GM20000 (cell line): Measurements from ENCODE around the gene KAT2A.
"Not testable (repeated sequence)": the region's sequence is repeated elsewhere in the genome, so short reads cannot be mapped to it uniquely, and the experiment has no call there.

Source experiments
- DNase-seq: peaks from one replicate; pipeline ENCODE4 v3.0.0; 2012; ENCODE audit warnings: low spot score
- TF ChIP-seq, protein P1 (sequence below): IDR thresholded peaks from 2 replicates; pipeline ENCODE4 v1.5.1; 2012; ENCODE audit warnings: mild to moderate bottlenecking, control low read depth; ENCODE audit errors: extremely low read depth, missing control alignments

Gene KAT2A

DNA sequence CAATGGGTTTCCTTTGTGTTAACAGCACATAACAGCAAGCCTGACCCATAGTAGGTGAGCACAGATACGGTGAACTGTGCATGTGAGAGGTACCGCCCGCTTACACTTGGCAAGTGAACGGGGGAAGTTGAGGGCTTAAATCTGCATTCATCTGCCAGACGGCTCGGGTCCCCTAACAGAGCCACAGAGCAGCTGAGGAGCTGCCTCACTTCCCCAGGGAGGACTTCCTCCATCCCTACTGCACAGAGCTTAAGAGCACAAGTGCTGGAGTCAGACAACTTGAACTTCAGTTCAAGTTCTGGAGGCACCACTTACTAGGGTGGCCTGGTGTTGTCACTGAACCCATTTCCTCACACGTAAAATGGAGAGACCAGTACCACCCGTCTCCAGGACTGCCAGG is 20.2 kb upstream of the KAT2A start:
- TF ChIP-seq, protein P1, sequence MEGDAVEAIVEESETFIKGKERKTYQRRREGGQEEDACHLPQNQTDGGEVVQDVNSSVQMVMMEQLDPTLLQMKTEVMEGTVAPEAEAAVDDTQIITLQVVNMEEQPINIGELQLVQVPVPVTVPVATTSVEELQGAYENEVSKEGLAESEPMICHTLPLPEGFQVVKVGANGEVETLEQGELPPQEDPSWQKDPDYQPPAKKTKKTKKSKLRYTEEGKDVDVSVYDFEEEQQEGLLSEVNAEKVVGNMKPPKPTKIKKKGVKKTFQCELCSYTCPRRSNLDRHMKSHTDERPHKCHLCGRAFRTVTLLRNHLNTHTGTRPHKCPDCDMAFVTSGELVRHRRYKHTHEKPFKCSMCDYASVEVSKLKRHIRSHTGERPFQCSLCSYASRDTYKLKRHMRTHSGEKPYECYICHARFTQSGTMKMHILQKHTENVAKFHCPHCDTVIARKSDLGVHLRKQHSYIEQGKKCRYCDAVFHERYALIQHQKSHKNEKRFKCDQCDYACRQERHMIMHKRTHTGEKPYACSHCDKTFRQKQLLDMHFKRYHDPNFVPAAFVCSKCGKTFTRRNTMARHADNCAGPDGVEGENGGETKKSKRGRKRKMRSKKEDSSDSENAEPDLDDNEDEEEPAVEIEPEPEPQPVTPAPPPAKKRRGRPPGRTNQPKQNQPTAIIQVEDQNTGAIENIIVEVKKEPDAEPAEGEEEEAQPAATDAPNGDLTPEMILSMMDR = no peak
- no peak for DNase-seq

DNA sequence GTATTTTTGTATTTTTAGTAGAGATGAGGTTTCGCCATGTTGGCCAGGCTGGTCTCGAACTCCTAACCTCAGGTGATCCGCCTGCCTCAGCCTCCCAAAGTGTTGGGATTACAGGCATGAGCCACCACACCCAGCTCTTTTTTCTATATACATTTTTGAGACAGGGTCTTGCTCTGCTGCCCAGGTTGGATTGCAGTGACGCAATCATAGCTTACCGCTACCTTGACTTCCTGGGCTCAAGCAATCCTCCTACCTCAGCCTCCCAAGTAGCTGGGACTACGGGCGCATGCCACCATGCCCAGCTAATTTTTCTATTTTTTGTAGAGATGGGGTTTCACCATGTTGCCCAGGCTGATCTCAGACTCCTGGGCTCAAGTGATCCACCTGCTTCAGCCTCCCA is 19.5 kb upstream of the KAT2A start:
- DNase-seq = not testable (repeated sequence)

DNA sequence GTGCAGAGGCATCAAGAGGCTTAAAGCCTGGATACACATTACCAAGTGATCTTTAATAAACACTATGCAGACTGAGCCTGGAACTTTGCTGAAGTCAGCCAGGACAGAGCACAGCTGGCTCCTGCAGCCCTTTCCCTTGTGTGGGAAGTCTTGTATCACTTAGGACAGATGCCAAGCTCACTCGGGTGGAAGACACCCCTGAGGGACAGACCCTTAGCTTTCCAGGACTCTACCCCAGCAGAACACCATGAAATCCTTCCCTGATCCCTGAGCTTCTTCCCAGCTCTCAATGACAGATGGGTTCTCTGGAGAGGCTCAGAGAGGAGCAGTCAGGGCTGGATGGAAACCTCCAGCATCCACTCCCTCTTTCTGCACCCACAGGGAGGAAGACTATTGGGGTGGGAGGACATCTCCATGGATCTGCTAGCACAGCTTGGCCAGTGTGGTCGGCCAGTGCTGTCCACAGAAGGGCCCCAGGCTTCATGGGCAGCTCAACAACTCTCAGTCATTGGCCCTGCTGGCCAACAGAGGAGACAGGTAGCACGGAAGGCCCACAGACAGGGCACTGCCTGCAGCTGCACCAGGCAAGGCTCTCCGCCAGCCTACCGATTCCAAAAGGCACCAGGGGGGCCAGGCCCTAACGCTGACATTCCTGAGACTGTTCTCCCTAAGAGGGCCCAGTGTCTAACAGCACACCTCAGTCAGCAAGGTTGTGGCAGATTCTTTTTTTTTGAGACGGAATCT is 17.8 kb upstream of the KAT2A start:
- TF ChIP-seq, protein P1 = no peak
- no peak for DNase-seq

GRCh38 chr17:42136654-42137051 is 15.5 kb upstream of the KAT2A start:
- TF ChIP-seq, protein P1 = no peak
- DNase-seq = no peak

DNA sequence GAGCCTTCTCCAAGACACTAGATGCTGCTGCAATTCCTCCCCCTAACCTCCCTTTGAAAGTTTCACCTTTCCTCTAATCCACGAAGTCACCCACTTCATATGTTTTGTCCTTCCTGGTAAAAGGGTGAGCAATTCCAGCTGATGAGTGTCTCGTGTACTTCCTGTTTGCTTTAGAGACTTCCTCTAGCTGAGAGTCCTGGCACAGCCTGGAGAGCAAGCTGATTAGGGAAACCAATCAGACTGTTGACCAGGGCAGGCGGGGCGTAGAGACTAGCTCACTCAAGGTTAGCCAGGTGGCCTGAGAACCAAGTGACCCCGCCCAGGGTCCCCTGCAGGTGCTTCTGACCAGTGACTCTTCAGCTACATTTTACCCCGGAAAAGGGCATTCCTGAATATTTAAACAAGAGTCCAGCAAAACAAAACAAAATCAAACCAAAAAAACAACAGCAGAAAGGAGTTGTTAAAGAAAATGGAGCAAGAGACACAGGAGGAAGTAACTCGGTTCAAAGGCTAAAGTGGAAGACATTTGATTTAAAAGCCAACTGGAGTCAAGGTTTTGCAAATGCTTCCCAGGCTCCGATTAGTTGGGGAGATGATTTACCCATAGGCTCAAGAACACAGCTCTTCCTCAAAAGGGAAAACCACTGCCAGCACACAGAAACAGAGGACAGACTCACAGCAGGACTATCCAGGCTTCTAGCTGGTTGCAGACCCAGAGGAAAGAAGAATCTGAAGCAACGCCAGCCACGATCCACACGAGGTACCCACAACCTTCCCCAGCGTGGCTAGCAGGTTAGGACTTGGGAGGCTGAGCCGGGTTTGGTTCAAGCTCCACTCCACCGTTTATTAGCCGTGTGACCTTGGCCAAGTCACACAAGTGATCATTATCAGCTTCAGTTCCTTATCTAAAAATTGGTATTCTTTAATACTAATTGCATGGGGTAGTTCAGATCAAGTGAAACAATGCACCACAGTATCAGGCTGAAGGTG is 14.8 kb upstream of the KAT2A start:
- TF ChIP-seq, protein P1 = no peak
- no peak for DNase-seq

GRCh38 chr17:42135151-42135550 is 14.0 kb upstream of the KAT2A start:
- DNase-seq = no peak
- TF ChIP-seq, protein P1 = no peak

GRCh38 chr17:42133461-42134041 is 12.4 kb upstream of the KAT2A start:
- TF ChIP-seq, protein P1 = no peak
- peak; percentile 63 for DNase-seq
